HCT116 (cell line): ENCODE data around the gene UBE2L3. TPM values are rescaled to one million over a fixed set of nuclear protein-coding genes. Genes with fewer than 3 reads are reported as not detected.
A peak's percentile ranks its signal among the peaks of the same experiment; 100 is the strongest.

ENCODE experiments used
- ATAC-seq: fragments of 200-7000 bp; cut with Tn5 transposase; 2 replicates; pipeline ENCODE4 v1.9.1; 2020; ENCODE audit warnings: mild to moderate bottlenecking, moderate library complexity
- BruUV-seq: library from RNA; stranded (reverse); fragments of 400-500 nt; replicated peaks from 2 replicates; lab custom pipeline; 2021; lab: Mats Ljungman, UMichigan
- CTCF ChIA-PET: fragments of 300-600 bp; sonication (Branson Sonifier 250); formaldehyde crosslinking; loops from one replicate; lab custom pipeline; 2021; ENCODE audit warnings: antibody characterized with exemption; lab: Charles Lee
- POLR2A ChIA-PET: fragments of 300-600, 350-600 bp; sonication (Branson Sonifier 250); formaldehyde crosslinking; loops from one replicate; lab custom pipeline; 2021; ENCODE audit warnings: antibody characterized with exemption; lab: Charles Lee
- RAD21 ChIA-PET, 2 experiments: fragments of 300-600 bp; sonication (Branson Sonifier 250); formaldehyde crosslinking; loops; one replicate each; lab custom pipeline; 2023; ENCODE audit warnings: low total read pairs in 2 of 2; ENCODE audit not compliant: uncharacterized antibody in 2 of 2, unreplicated experiment in 2 of 2, low non-redundant PET in 1 of 2; lab: Charles Lee
- DNase-seq: peaks from one replicate; pipeline ENCODE4 v3.0.0-alpha.2; 2010; ENCODE audit warnings: low read depth, low spot score
- H2AFZ ChIP-seq: fragments of 200-600 bp; shearing (Covaris generic), sonication (generic); 2 replicates; pipeline ENCODE4 v1.6.1; 2017; ENCODE audit warnings: low read depth, mixed run types, mixed read lengths, antibody characterized with exemption, low read length; ENCODE audit not compliant: poor library complexity, severe bottlenecking
- H3K27ac ChIP-seq: 2 replicates; pipeline ENCODE4 v1.5.1; 2012; ENCODE audit warnings: low read depth, low read length
- H3K27me3 ChIP-seq: fragments of 200-600 bp; sonication (generic); 2 replicates; pipeline ENCODE4 v1.6.1; 2016; ENCODE audit warnings: mixed run types, low read length, mixed read lengths; ENCODE audit not compliant: insufficient read depth
- H3K36me3 ChIP-seq, 2 experiments: fragments of 200-500 bp in 1 of 2; fragments of 200-600 bp in 1 of 2; sonication (Bioruptor generic) in 1 of 2; sonication (generic) in 1 of 2; 2 replicates each; pipeline versions ENCODE4 v1.5.1 to v1.6.1; 2014 to 2016; ENCODE audit warnings: low read length in 2 of 2, inconsistent platforms in 1 of 2, mixed read lengths in 1 of 2, mixed run types in 1 of 2; ENCODE audit not compliant: insufficient read depth in 2 of 2, control insufficient read depth in 1 of 2
- H3K4me1 ChIP-seq, 2 experiments: fragments of 200-600 bp in 1 of 2; sonication (generic) in 1 of 2; 2 replicates each; pipeline versions ENCODE4 v1.5.1 to v1.6.1; 2012 to 2017; ENCODE audit warnings: low read length in 2 of 2, inconsistent platforms in 1 of 2, mild to moderate bottlenecking in 1 of 2, mixed read lengths in 1 of 2, mixed run types in 1 of 2, moderate library complexity in 1 of 2; ENCODE audit not compliant: insufficient read depth in 2 of 2, control insufficient read depth in 1 of 2
- H3K4me2 ChIP-seq: fragments of 200-600 bp; sonication (generic); 2 replicates; pipeline ENCODE4 v1.6.1; 2017; ENCODE audit warnings: mixed run types, low read length, mixed read lengths
- H3K4me3 ChIP-seq, 2 experiments: fragments of 200-600 bp in 1 of 2; sonication (generic) in 1 of 2; replicated peaks in 1 of 2; 2 replicates each; pipeline ENCODE4 v1.5.1; 2011 to 2016; ENCODE audit warnings: low read length in 2 of 2, control low read depth in 1 of 2, low read depth in 1 of 2, mild to moderate bottlenecking in 1 of 2, mixed read lengths in 1 of 2, mixed run types in 1 of 2
- H3K79me2 ChIP-seq: fragments of 200-600 bp; sonication (generic); 2 replicates; pipeline ENCODE4 v1.6.1; 2017; ENCODE audit warnings: mild to moderate bottlenecking, mixed run types, low read length, moderate library complexity, mixed read lengths; ENCODE audit not compliant: insufficient read depth
- H3K9ac ChIP-seq: fragments of 200-600 bp; sonication (generic); 2 replicates; pipeline ENCODE4 v1.6.1; 2016; ENCODE audit warnings: low read length, mixed read lengths
- H3K9me2 ChIP-seq: fragments of 200-600 bp; sonication (generic), shearing (Covaris generic); 2 replicates; pipeline ENCODE4 v1.6.1; 2017; ENCODE audit warnings: mixed run types, mild to moderate bottlenecking, moderate library complexity; ENCODE audit not compliant: insufficient read depth
- H3K9me3 ChIP-seq, 2 experiments: fragments of 200-500 bp in 1 of 2; fragments of 200-600 bp in 1 of 2; sonication (Bioruptor generic) in 1 of 2; sonication (generic) in 1 of 2; 2 replicates each; pipeline ENCODE4 v1.6.1; 2014 to 2017; ENCODE audit warnings: low read length in 2 of 2, mixed read lengths in 2 of 2, inconsistent platforms in 1 of 2, low read depth in 1 of 2, mild to moderate bottlenecking in 1 of 2, mixed run types in 1 of 2, moderate library complexity in 1 of 2; ENCODE audit not compliant: control insufficient read depth in 1 of 2, insufficient read depth in 1 of 2
- H4K20me1 ChIP-seq: fragments of 200-600 bp; sonication (generic), shearing (Covaris generic); 2 replicates; pipeline ENCODE4 v1.6.1; 2017; ENCODE audit warnings: mixed run types, mild to moderate bottlenecking, moderate library complexity; ENCODE audit not compliant: insufficient read depth
- CBX3 ChIP-seq: IDR thresholded peaks from 2 replicates; pipeline ENCODE4 v1.6.1; 2012; ENCODE audit warnings: low read depth
- CEBPB ChIP-seq: IDR thresholded peaks from 2 replicates; pipeline ENCODE4 v1.6.1; 2012; ENCODE audit warnings: low read depth
- EGR1 ChIP-seq: IDR thresholded peaks from 2 replicates; pipeline ENCODE4 v1.6.1; 2012; ENCODE audit warnings: low read depth
- ELF1 ChIP-seq: IDR thresholded peaks from 2 replicates; pipeline ENCODE4 v1.6.1; 2012; ENCODE audit warnings: low read depth, borderline replicate concordance
- EZH2 ChIP-seq: fragments of 200-600 bp; sonication (generic); IDR thresholded peaks from 2 replicates; pipeline ENCODE4 v1.6.1; 2017; ENCODE audit warnings: antibody characterized with exemption, mixed run types
- JUND ChIP-seq: IDR thresholded peaks from 2 replicates; pipeline ENCODE4 v1.6.1; 2012
- MAX ChIP-seq: IDR thresholded peaks from 2 replicates; pipeline ENCODE4 v1.6.1; 2012
- POLR2AphosphoS5 ChIP-seq: IDR thresholded peaks from 2 replicates; pipeline ENCODE4 v1.6.1; 2011; ENCODE audit warnings: mild to moderate bottlenecking, low read depth, low read length, moderate library complexity
- RAD21 ChIP-seq: IDR thresholded peaks from 2 replicates; pipeline ENCODE4 v1.6.1; 2012; ENCODE audit warnings: low read depth, mild to moderate bottlenecking
- SIN3A ChIP-seq: IDR thresholded peaks from 2 replicates; pipeline ENCODE4 v1.6.1; 2012; ENCODE audit warnings: low read depth
- SRF ChIP-seq: IDR thresholded peaks from 2 replicates; pipeline ENCODE4 v1.6.1; 2012; ENCODE audit warnings: low read depth
- TCF7L2 ChIP-seq: IDR thresholded peaks from 2 replicates; pipeline ENCODE4 v1.7.0; 2011; ENCODE audit warnings: borderline replicate concordance, inconsistent platforms; ENCODE audit not compliant: insufficient read depth, insufficient read length; ENCODE audit errors: extremely low read depth
- YY1 ChIP-seq: IDR thresholded peaks from 2 replicates; pipeline ENCODE4 v1.6.1; 2011; ENCODE audit warnings: low read length, low read depth, moderate library complexity, mild to moderate bottlenecking; ENCODE audit not compliant: insufficient replicate concordance; ENCODE audit errors: extremely low read depth
- ZBTB33 ChIP-seq: IDR thresholded peaks from 2 replicates; pipeline ENCODE4 v1.6.1; 2011; ENCODE audit warnings: mild to moderate bottlenecking, low read length, moderate library complexity; ENCODE audit not compliant: insufficient replicate concordance; ENCODE audit errors: extremely low read depth
- ZFX ChIP-seq: fragments of 450-650 bp; IDR thresholded peaks from 2 replicates; pipeline ENCODE4 v1.6.1; 2017
- ZNF274 ChIP-seq: fragments of 200-500 bp; sonication (Bioruptor generic); IDR thresholded peaks from 2 replicates; pipeline ENCODE4 v1.6.1; 2014; ENCODE audit warnings: mild to moderate bottlenecking, low read depth, low read length, inconsistent platforms
- intact Hi-C: fragments of 100-400 bp; cut with micrococcal nuclease; formaldehyde crosslinking; loops from 2 replicates; pipeline ENCODE4 v1.10.0; 2022
- total RNA-seq: library from RNA; stranded (reverse); gene quantifications from one replicate; pipeline ENCODE4 v1.2.1, GENCODE V29; 2021; ENCODE audit not compliant: unreplicated experiment
- TF ChIP-seq, protein P1 (sequence below): IDR thresholded peaks from 2 replicates; pipeline ENCODE4 v1.6.1; 2012
- TF ChIP-seq, protein P2 (sequence below): IDR thresholded peaks from 2 replicates; pipeline ENCODE4 v1.6.1; 2012; ENCODE audit warnings: low read depth

Gene UBE2L3
- total RNA-seq, 1 experiment from 2014 or later: 55.6 TPM

GRCh38 chr22:21629255-21630149, 62.0 kb downstream of the UBE2L3 start, which contains the start of gene YDJC:
Gene YDJC, minus strand, starts transcription at chr22:21630022. Its CDS starts 8 bp downstream, at chr22:21630014.
- Histone ChIP-seq H3K27ac (peak within 1 kb of the TSS; percentile 99), H3K79me2 (peaks cover 45% of the 10 kb centered on the region), H3K27me3 (no peaks in the 10 kb centered on the region), H3K9me2 (no peaks in the 10 kb centered on the region), H3K4me3 (peak within 1 kb of the TSS; percentile 86 to 91), H3K4me2 (peak within 1 kb of the TSS; percentile 94), H4K20me1 (no peaks in the 10 kb centered on the region), H3K9ac (peak within 1 kb of the TSS; percentile 99), H3K4me1 (peaks cover 9 to 40% of the 10 kb centered on the region in 2 experiments), H2AFZ (no peak within 1 kb of the TSS), H3K9me3 (no peaks in the 10 kb centered on the region), H3K36me3 (peaks cover 0 to 19% of the 10 kb centered on the region in 2 experiments; a peak in 1 of 4 replicates)
- ChIA-PET POLR2A (interaction anchor here (0.7 to 2.9 kb wide), 8 partner anchors 13 to 73 kb away, joined by 3 to 43 read pairs (median 4); partner anchors contain the start of gene SDF2L1), CTCF (interaction anchor here (0.5 to 5.7 kb wide), 11 partner anchors 10 to 73 kb away, joined by 3 to 103 read pairs (median 3); partner anchors contain the start of gene SDF2L1), RAD21 (interaction anchor here (0.6 to 0.8 kb wide), 3 partner anchors 12 to 16 kb away, joined by 3 to 7 read pairs (median 6); partner anchors contain the start of gene SDF2L1 (in 1 of the 2))
- DNase-seq: peak; percentile 87
- BruUV-seq: no TSS peak
- peak; percentile 81 for ATAC-seq
- intact Hi-C loops: no loop called here
- TF ChIP-seq CEBPB: no peak
- peak; percentile 81 for TF ChIP-seq TCF7L2
- peak; percentile 96 for TF ChIP-seq ELF1
- TF ChIP-seq SIN3A: peak; percentile 81
- peak; percentile 72; the same call in 1 of the 2 replicates for TF ChIP-seq ZFX
- peak; percentile 82 for TF ChIP-seq POLR2AphosphoS5
- TF ChIP-seq EZH2: no peak
- peak; percentile 33; the same call in 1 of the 2 replicates for TF ChIP-seq JUND
- TF ChIP-seq RAD21: no peak
- no peak for TF ChIP-seq ZBTB33
- peak; percentile 80 for TF ChIP-seq YY1
- TF ChIP-seq ZNF274: no peak
- peak; percentile 100 for TF ChIP-seq MAX
- TF ChIP-seq SRF: no peak; the same call in 1 of the 2 replicates
- peak; percentile 56 for TF ChIP-seq EGR1
- TF ChIP-seq, protein P1, sequence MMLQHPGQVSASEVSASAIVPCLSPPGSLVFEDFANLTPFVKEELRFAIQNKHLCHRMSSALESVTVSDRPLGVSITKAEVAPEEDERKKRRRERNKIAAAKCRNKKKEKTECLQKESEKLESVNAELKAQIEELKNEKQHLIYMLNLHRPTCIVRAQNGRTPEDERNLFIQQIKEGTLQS: no peak
- TF ChIP-seq, protein P2, sequence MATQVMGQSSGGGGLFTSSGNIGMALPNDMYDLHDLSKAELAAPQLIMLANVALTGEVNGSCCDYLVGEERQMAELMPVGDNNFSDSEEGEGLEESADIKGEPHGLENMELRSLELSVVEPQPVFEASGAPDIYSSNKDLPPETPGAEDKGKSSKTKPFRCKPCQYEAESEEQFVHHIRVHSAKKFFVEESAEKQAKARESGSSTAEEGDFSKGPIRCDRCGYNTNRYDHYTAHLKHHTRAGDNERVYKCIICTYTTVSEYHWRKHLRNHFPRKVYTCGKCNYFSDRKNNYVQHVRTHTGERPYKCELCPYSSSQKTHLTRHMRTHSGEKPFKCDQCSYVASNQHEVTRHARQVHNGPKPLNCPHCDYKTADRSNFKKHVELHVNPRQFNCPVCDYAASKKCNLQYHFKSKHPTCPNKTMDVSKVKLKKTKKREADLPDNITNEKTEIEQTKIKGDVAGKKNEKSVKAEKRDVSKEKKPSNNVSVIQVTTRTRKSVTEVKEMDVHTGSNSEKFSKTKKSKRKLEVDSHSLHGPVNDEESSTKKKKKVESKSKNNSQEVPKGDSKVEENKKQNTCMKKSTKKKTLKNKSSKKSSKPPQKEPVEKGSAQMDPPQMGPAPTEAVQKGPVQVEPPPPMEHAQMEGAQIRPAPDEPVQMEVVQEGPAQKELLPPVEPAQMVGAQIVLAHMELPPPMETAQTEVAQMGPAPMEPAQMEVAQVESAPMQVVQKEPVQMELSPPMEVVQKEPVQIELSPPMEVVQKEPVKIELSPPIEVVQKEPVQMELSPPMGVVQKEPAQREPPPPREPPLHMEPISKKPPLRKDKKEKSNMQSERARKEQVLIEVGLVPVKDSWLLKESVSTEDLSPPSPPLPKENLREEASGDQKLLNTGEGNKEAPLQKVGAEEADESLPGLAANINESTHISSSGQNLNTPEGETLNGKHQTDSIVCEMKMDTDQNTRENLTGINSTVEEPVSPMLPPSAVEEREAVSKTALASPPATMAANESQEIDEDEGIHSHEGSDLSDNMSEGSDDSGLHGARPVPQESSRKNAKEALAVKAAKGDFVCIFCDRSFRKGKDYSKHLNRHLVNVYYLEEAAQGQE: no peak
- TF ChIP-seq CBX3: peak; percentile 92
